K562 (cell line): ENCODE measurements around the gene ZBTB48. TPM values are rescaled to one million over a fixed set of nuclear protein-coding genes. Genes with fewer than 3 reads are reported as not detected.

Source experiments
- BRF1 ChIP-seq: IDR thresholded peaks from 3 replicates; pipeline ENCODE4 v1.6.1; 2011; ENCODE audit warnings: borderline replicate concordance, mild to moderate bottlenecking; ENCODE audit not compliant: insufficient read length; ENCODE audit errors: extremely low read depth
- CREM ChIP-seq: IDR thresholded peaks from 2 replicates; pipeline ENCODE4 v1.6.1; 2014; ENCODE audit warnings: antibody characterized with exemption, low read depth
- CTBP1 ChIP-seq: fragments of 450-650 bp; IDR thresholded peaks from 2 replicates; pipeline ENCODE4 v1.6.1; 2016; ENCODE audit warnings: borderline replicate concordance
- HMGN3 ChIP-seq: IDR thresholded peaks from 2 replicates; pipeline ENCODE4 v1.6.1; 2011; ENCODE audit warnings: borderline replicate concordance, low read depth, mild to moderate bottlenecking, mixed read lengths, low read length; ENCODE audit not compliant: insufficient read length; ENCODE audit errors: extremely low read depth
- MBD2 ChIP-seq: sonication (generic); IDR thresholded peaks from 2 replicates; pipeline ENCODE4 v1.6.1; 2016; ENCODE audit warnings: low read depth, borderline replicate concordance
- PHF20 ChIP-seq: fragments of 450-650 bp; IDR thresholded peaks from 2 replicates; pipeline ENCODE4 v1.6.1; 2018; ENCODE audit not compliant: partially characterized antibody
- POLR2A ChIP-seq: fragments of 450-650 bp; conservative IDR thresholded peaks from 2 replicates; pipeline ENCODE4 v1.6.1; 2016
- POLR2AphosphoS2 ChIP-seq: IDR thresholded peaks from 2 replicates; pipeline ENCODE4 v1.6.1; 2012; ENCODE audit warnings: low read length, improper control_type of control experiment
- POLR2G ChIP-seq: fragments of 200-400 bp; formaldehyde crosslinking; IDR thresholded peaks from 2 replicates; pipeline ENCODE4 v1.6.1; 2017; ENCODE audit warnings: low read depth, mild to moderate bottlenecking, antibody characterized with exemption, low read length, moderate library complexity
- RBM14 ChIP-seq: fragments of 200-400 bp; formaldehyde crosslinking; IDR thresholded peaks from 2 replicates; pipeline ENCODE4 v1.6.1; 2018; ENCODE audit warnings: low read depth, mild to moderate bottlenecking, low read length, moderate library complexity, borderline replicate concordance; ENCODE audit not compliant: insufficient read depth
- RBM22 ChIP-seq: fragments of 200-400 bp; formaldehyde crosslinking; IDR thresholded peaks from 2 replicates; pipeline ENCODE4 v1.6.1; 2018; ENCODE audit warnings: low read length, low read depth; ENCODE audit not compliant: poor library complexity, severe bottlenecking
- RCOR1 ChIP-seq, 2 experiments: IDR thresholded peaks; 2 replicates each; pipeline ENCODE4 v1.6.1; 2012; ENCODE audit warnings: low read depth in 2 of 2, low read length in 2 of 2, borderline replicate concordance in 1 of 2, improper control_type of control experiment in 1 of 2
- SMC3 ChIP-seq: conservative IDR thresholded peaks from 2 replicates; pipeline ENCODE4 v1.6.1; 2011; ENCODE audit warnings: low read depth, low read length, improper control_type of control experiment; ENCODE audit not compliant: insufficient read depth
- SNRNP70 ChIP-seq: fragments of 200-400 bp; formaldehyde crosslinking; optimal IDR thresholded peaks from 2 replicates; pipeline ENCODE3; 2017; ENCODE audit warnings: low read depth, low read length
- SP1 ChIP-seq: sonication (generic); formaldehyde crosslinking; IDR thresholded peaks from 2 replicates; pipeline ENCODE4 v1.8.1; 2022; ENCODE audit warnings: mild to moderate bottlenecking, missing genetic modification reagents
- STAG1 ChIP-seq: sonication (generic); formaldehyde crosslinking; IDR thresholded peaks from 2 replicates; pipeline ENCODE4 v1.5.0; 2020; ENCODE audit warnings: missing genetic modification reagents, borderline replicate concordance
- ZC3H8 ChIP-seq: fragments of 450-650 bp; IDR thresholded peaks from 2 replicates; pipeline ENCODE4 v1.6.1; 2017
- ZNF143 ChIP-seq: sonication (generic); formaldehyde crosslinking; IDR thresholded peaks from 2 replicates; pipeline ENCODE4 v1.9.0; 2022; ENCODE audit warnings: mild to moderate bottlenecking, missing genetic modification reagents
- ZNF764 ChIP-seq: fragments of 250-450 bp; sonication (Bioruptor Pico); IDR thresholded peaks from 2 replicates; pipeline ENCODE4 v1.4.0; 2020; ENCODE audit warnings: low read depth, mild to moderate bottlenecking, moderate library complexity
- ZNF79 ChIP-seq: fragments of 250-450 bp; sonication (Bioruptor Pico); IDR thresholded peaks from 2 replicates; pipeline ENCODE4 v1.4.0; 2020; ENCODE audit warnings: low read depth, mild to moderate bottlenecking, moderate library complexity
- polyA plus RNA-seq, 8 experiments: library from polyadenylated mRNA; depleted of rRNA in 4 of 8; stranded (reverse) in 5 of 8; unstranded in 3 of 8; fragments of >200 nt; fragmentation: Nextera tagmentation in 2 of 8; fragmentation: Illumina TruSeq in 1 of 8; extraction: Ambion mirVana in 2 of 8; extraction: Trizol in 1 of 8; gene quantifications; 2 replicates each; pipeline versions ENCODE4 v1.2.1 to v1.2.3, GENCODE V29; 2011 to 2014; ENCODE audit warnings: inconsistent platforms in 1 of 8, missing spikeins in 1 of 8
- total RNA-seq, 7 experiments: library from RNA; depleted of rRNA in 6 of 7; stranded (reverse); fragments of >200 nt in 6 of 7; fragmentation: Illumina TruSeq in 2 of 7; extraction: Trizol in 2 of 7; gene quantifications; 2 replicates each; pipeline versions ENCODE4 v1.2.1 to v1.2.3, GENCODE V29; 2011 to 2021; ENCODE audit warnings: low replicate concordance in 1 of 7
- TF ChIP-seq, protein P1 (sequence below): sonication (generic); formaldehyde crosslinking; IDR thresholded peaks from 2 replicates; pipeline ENCODE4 v1.9.0; 2022; ENCODE audit warnings: mild to moderate bottlenecking, missing genetic modification reagents
- TF ChIP-seq, protein P2 (sequence below): IDR thresholded peaks from 2 replicates; pipeline ENCODE4 v1.6.1; 2011; ENCODE audit warnings: borderline replicate concordance, low read depth, mild to moderate bottlenecking, moderate library complexity, low read length; ENCODE audit not compliant: insufficient read depth, poor library complexity, severe bottlenecking
- TF ChIP-seq, protein P3 (sequence below), 3 experiments: IDR thresholded peaks in 2 of 3; conservative IDR thresholded peaks in 1 of 3; 2 replicates each; pipeline ENCODE4 v1.5.1; 2011 to 2012; ENCODE audit warnings: low read length in 3 of 3, mild to moderate bottlenecking in 3 of 3, control low read depth in 2 of 3, improper control_type of control experiment in 1 of 3, inconsistent platforms in 1 of 3, low read depth in 1 of 3, mixed read lengths in 1 of 3, moderate library complexity in 1 of 3; ENCODE audit not compliant: insufficient read depth in 2 of 3

The ZBTB48 gene
- total and polyA plus RNA-seq, 9 of the 15 experiments (the other 6 are each of a cell fraction or from before 2014, with no cell fraction given), result 1.9 to 66.9 (median 29.5) TPM

DNA sequence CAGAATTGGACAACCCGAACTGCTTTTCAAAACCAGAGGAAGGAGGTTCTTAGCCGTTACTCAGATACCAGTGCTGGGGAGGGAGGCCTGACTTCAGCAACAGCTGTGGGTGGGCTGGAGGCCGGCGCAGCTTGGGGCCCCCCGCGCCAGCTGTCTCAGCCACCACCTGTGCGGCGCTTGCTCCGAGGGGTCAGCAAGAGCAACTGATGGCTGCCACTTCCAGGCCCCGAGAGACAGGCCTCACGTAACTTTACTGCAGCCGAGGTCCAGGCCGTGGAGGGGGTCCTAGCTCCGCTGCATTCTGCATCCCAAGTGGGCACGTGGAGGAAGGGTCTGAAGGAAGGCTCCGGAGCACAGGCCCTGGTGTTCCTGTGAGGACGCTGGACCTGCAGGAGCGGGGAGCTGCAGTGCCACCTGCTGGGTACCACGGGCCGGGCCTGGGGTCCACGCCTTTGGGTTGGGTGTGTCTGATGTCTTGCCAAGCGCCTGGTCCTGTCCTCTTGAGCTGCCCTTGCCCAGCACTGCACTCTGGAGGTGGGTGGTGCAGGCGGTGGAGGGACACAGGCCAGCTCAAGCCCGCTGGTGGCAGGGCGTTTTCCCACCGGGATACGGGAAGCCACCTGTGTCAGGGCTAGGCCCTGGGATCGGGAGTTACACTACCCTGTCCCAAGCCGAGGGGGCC lies 54.7 kb downstream of the ZBTB48 start (continued):
- TF ChIP-seq, protein P1, sequence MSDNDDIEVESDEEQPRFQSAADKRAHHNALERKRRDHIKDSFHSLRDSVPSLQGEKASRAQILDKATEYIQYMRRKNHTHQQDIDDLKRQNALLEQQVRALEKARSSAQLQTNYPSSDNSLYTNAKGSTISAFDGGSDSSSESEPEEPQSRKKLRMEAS (CRISPR knock-in tag), result no peak
- no peak for TF ChIP-seq ZNF764
- TF ChIP-seq ZNF79 (CRISPR knock-in tag), result no peak
- TF ChIP-seq POLR2A, result peak; percentile 50; the same call in 1 of the 2 replicates
- no peak for TF ChIP-seq RCOR1 (IDR thresholded peaks at IDR 0.05; ENCODE audit: borderline replicate concordance in 1 of 2, low read depth in 2 of 2, low read length in 2 of 2)
- TF ChIP-seq ZNF143, result no peak
- no peak for TF ChIP-seq PHF20
- peak; percentile 79 for TF ChIP-seq POLR2G
- TF ChIP-seq POLR2AphosphoS2, result peak; percentile 33; the same call in 1 of the 2 replicates
- 0 out of 2 replicates have a peak, but pooled peaks have one; percentile 30 for TF ChIP-seq SMC3
- 0 out of 2 replicates have a peak, but pooled peaks have one; percentile 46 for TF ChIP-seq SP1 (CRISPR knock-in tag)
- peak; percentile 21; the same call in 1 of the 2 replicates for TF ChIP-seq MBD2
- TF ChIP-seq RBM22, result peak; percentile 41
- TF ChIP-seq, protein P2, sequence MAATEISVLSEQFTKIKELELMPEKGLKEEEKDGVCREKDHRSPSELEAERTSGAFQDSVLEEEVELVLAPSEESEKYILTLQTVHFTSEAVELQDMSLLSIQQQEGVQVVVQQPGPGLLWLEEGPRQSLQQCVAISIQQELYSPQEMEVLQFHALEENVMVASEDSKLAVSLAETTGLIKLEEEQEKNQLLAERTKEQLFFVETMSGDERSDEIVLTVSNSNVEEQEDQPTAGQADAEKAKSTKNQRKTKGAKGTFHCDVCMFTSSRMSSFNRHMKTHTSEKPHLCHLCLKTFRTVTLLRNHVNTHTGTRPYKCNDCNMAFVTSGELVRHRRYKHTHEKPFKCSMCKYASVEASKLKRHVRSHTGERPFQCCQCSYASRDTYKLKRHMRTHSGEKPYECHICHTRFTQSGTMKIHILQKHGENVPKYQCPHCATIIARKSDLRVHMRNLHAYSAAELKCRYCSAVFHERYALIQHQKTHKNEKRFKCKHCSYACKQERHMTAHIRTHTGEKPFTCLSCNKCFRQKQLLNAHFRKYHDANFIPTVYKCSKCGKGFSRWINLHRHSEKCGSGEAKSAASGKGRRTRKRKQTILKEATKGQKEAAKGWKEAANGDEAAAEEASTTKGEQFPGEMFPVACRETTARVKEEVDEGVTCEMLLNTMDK, result no peak
- peak; percentile 45; the same call in 1 of the 2 replicates for TF ChIP-seq STAG1 (CRISPR knock-in tag)
- no peak for TF ChIP-seq HMGN3
- peak; percentile 27; the same call in 1 of the 2 replicates for TF ChIP-seq CTBP1
- TF ChIP-seq CREM, result peak; percentile 18; the same call in 1 of the 2 replicates
- TF ChIP-seq ZC3H8, result no peak
- TF ChIP-seq SNRNP70, result no peak
- TF ChIP-seq BRF1, result no peak
- TF ChIP-seq, protein P3, sequence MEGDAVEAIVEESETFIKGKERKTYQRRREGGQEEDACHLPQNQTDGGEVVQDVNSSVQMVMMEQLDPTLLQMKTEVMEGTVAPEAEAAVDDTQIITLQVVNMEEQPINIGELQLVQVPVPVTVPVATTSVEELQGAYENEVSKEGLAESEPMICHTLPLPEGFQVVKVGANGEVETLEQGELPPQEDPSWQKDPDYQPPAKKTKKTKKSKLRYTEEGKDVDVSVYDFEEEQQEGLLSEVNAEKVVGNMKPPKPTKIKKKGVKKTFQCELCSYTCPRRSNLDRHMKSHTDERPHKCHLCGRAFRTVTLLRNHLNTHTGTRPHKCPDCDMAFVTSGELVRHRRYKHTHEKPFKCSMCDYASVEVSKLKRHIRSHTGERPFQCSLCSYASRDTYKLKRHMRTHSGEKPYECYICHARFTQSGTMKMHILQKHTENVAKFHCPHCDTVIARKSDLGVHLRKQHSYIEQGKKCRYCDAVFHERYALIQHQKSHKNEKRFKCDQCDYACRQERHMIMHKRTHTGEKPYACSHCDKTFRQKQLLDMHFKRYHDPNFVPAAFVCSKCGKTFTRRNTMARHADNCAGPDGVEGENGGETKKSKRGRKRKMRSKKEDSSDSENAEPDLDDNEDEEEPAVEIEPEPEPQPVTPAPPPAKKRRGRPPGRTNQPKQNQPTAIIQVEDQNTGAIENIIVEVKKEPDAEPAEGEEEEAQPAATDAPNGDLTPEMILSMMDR (IDR thresholded peaks at IDR 0.05 in 2 of 3, conservative IDR thresholded peaks at IDR 0.05 in 1 of 3; ENCODE audit: insufficient read depth in 2 of 3, low read depth in 1 of 3, low read length in 3 of 3), result peak; percentile 68 to 75 (median 72)
- 0 out of 2 replicates have a peak, but pooled peaks have one; percentile 61 for TF ChIP-seq RBM14
